ENCODE measurements around the gene CCNL2. TPM values are rescaled to one million over a fixed set of nuclear protein-coding genes. Genes with fewer than 3 reads are reported as not detected.

The CCNL2 gene
- total RNA-seq, 1 donor from 2014 or later, result 46.1 TPM

DNA sequence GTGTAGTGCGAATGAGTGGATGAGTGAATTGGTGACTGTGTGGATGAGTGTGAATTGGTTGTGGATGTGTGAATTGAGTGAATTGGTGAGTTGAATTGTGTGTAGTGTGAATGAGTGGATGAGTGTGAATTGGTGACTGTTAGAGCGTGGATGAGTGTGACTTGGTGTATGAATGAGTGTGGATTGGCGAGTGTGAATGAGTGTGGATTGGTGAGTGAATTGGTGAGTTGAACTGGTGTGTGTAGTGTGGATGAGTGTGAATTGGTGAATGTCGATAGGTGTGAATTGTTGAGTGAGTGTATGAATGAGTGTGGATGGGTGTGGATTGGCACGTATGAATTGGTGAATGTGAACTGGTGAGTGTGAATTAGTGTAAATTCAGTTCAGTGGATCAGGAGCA lies 31.8 kb downstream of the CCNL2 start:
- no peak overlapping the region for H3K4me3 ChIP-seq
- peaks cover 12% of the 10 kb centered on the region for H3K4me1 ChIP-seq
- H3K27ac ChIP-seq (replicated peaks), result no peak overlapping the region
- no peaks in the 10 kb centered on the region for H3K9me3 ChIP-seq (replicated peaks)
- TF ChIP-seq CTCF (IDR thresholded peaks at IDR 0.05; ENCODE audit: borderline replicate concordance), result no peak
- intact Hi-C loops (cut with micrococcal nuclease), result no loop called here
- H3K36me3 ChIP-seq, result no peaks in the 10 kb centered on the region
- H3K27me3 ChIP-seq (ENCODE audit: low read depth), result no peaks in the 10 kb centered on the region
- no peak for DNase-seq

DNA sequence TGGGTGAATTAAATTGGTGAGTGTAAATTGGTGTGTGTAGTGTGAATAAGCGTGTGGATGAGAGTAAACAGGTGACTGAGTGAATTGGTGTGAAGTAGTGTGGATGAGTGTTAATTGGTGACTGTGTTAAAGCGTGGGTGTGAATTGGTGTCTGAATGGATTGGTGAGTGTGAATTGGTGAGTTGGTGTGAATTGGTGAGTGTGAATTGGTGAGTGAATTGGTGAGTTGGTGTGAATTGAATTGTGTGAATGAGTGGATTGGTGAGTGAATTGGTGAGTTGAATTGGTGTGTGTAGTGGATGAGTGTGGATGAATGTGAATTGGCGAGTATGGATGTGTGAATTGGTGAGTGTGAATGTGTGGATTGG lies 32.5 kb downstream of the CCNL2 start:
- no peaks in the 10 kb centered on the region for H3K36me3 ChIP-seq
- peaks cover 4% of the 10 kb centered on the region for H3K27me3 ChIP-seq (ENCODE audit: low read depth)
- H3K4me3 ChIP-seq, result no peak overlapping the region
- H3K27ac ChIP-seq (replicated peaks), result no peak overlapping the region
- H3K9me3 ChIP-seq (replicated peaks), result no peaks in the 10 kb centered on the region
- no peak for TF ChIP-seq CTCF (IDR thresholded peaks at IDR 0.05; ENCODE audit: borderline replicate concordance)
- peaks cover 12% of the 10 kb centered on the region for H3K4me1 ChIP-seq
- no peak for DNase-seq
- intact Hi-C loops (cut with micrococcal nuclease), result no loop called here

- Histone ChIP-seq H3K27ac (replicated peaks) (no peak overlapping the region), H3K4me1 (peaks cover 13% of the 10 kb centered on the region), H3K4me3 (no peak overlapping the region), H3K27me3 (ENCODE audit: low read depth) (peaks cover 10% of the 10 kb centered on the region), H3K36me3 (no peaks in the 10 kb centered on the region), H3K9me3 (replicated peaks) (no peaks in the 10 kb centered on the region)
- no peak for TF ChIP-seq CTCF (IDR thresholded peaks at IDR 0.05; ENCODE audit: borderline replicate concordance)
- no peak for DNase-seq
- intact Hi-C loops (cut with micrococcal nuclease), result no loop called here
These were observed 33.0 kb downstream of the CCNL2 start for GRCh38 chr1:1365875-1366698.

- TF ChIP-seq CTCF (IDR thresholded peaks at IDR 0.05; ENCODE audit: borderline replicate concordance), result no peak
- H3K9me3 ChIP-seq (replicated peaks), result no peaks in the 10 kb centered on the region
- no peak overlapping the region for H3K27ac ChIP-seq (replicated peaks)
- H3K27me3 ChIP-seq (ENCODE audit: low read depth), result peaks cover 20% of the 10 kb centered on the region
- peaks cover 27% of the 10 kb centered on the region for H3K4me1 ChIP-seq
- H3K4me3 ChIP-seq, result no peak overlapping the region
- intact Hi-C loops (cut with micrococcal nuclease), result no loop called here
- H3K36me3 ChIP-seq, result no peaks in the 10 kb centered on the region
- DNase-seq, result no peak
These were observed 34.9 kb downstream of the CCNL2 start for GRCh38 chr1:1364266-1364665.

DNA sequence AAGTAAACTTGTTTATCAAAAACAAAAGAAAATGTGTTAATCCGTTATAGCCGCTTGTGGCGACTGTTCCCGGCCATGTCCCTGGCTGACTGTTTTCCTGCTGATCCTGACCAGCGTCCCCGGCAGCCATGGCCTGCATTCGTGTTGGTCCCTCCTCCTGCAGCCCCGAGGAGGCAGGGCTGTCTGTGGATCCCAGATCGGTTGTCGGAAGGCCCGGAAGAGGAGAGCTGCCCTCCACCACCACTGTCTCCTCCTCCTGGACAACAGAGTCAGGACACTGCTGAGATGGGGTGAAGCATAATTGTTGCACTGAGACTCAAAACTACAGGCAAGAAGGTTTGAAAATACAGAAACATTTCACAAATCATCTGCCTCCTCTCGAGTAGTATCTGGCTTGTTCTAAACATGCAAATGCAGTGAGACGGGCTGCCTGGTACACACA lies 37.1 kb downstream of the CCNL2 start:
- peak; percentile 11 for TF ChIP-seq CTCF (IDR thresholded peaks at IDR 0.05; ENCODE audit: borderline replicate concordance)
- no peaks in the 10 kb centered on the region for H3K36me3 ChIP-seq
- peak overlapping the region; percentile 84 for H3K27ac ChIP-seq (replicated peaks)
- peak; percentile 63 for DNase-seq
- no peak overlapping the region for H3K4me3 ChIP-seq
- peaks cover 37% of the 10 kb centered on the region for H3K4me1 ChIP-seq
- no peaks in the 10 kb centered on the region for H3K9me3 ChIP-seq (replicated peaks)
- peaks cover 42% of the 10 kb centered on the region for H3K27me3 ChIP-seq (ENCODE audit: low read depth)
- intact Hi-C loops (cut with micrococcal nuclease), result no loop called here
